Superior temporal gyrus (tissue), 1 donor: ENCODE results near the gene IL13RA2.

ENCODE experiments used
- DNase-seq: peaks from one replicate; pipeline ENCODE4 v3.0.0-alpha.2; 2016; ENCODE audit errors: extremely low spot score

The IL13RA2 gene

GRCh38 chrX:114985967-114986592 lies 31.3 kb downstream of the IL13RA2 start:
- DNase-seq, result no peak

GRCh38 chrX:114976292-114976691 lies 41.1 kb downstream of the IL13RA2 start:
- DNase-seq, result no peak

GRCh38 chrX:114973013-114973412 lies 44.4 kb downstream of the IL13RA2 start:
- no peak for DNase-seq

- DNase-seq, result no peak
These were observed 46.6 kb downstream of the IL13RA2 start for GRCh38 chrX:114970806-114971205.

GRCh38 chrX:114964374-114964773 lies 53.0 kb downstream of the IL13RA2 start:
- no peak for DNase-seq

- no peak for DNase-seq
These were observed 55.2 kb downstream of the IL13RA2 start for GRCh38 chrX:114962209-114962608.

- DNase-seq, result peak; percentile 27
These were observed 57.7 kb downstream of the IL13RA2 start for GRCh38 chrX:114959729-114960128.
